ENCODE measurements around the gene ITGB8.

ITGB8 gene

GRCh38 chr7:20290505-20291111 is 40.1 kb upstream of the ITGB8 start:
- no peak overlapping the region for H3K4me3 ChIP-seq (ENCODE audit: low read length)
- DNase-seq (ENCODE audit: low read depth): no peak
- TF ChIP-seq CTCF (conservative IDR thresholded peaks at IDR 0.05; ENCODE audit: low read length): no peak

- TF ChIP-seq CTCF (conservative IDR thresholded peaks at IDR 0.05; ENCODE audit: low read length): no peak
- no peak for DNase-seq (ENCODE audit: low read depth)
- no peak overlapping the region for H3K4me3 ChIP-seq (ENCODE audit: low read length)
Observed at GRCh38 chr7:20293336-20293735, 37.4 kb upstream of the ITGB8 start.

- no peak for TF ChIP-seq CTCF (conservative IDR thresholded peaks at IDR 0.05; ENCODE audit: low read length)
- H3K4me3 ChIP-seq (ENCODE audit: low read length): no peak overlapping the region
- DNase-seq (ENCODE audit: low read depth): no peak
Observed at GRCh38 chr7:20296444-20296843, 34.3 kb upstream of the ITGB8 start.

GRCh38 chr7:20296901-20297300 is 33.8 kb upstream of the ITGB8 start:
- TF ChIP-seq CTCF (conservative IDR thresholded peaks at IDR 0.05; ENCODE audit: low read length): no peak
- H3K4me3 ChIP-seq (ENCODE audit: low read length): no peak overlapping the region
- DNase-seq (ENCODE audit: low read depth): no peak

- peak; percentile 81 for DNase-seq (ENCODE audit: low read depth)
- no peak for TF ChIP-seq CTCF (conservative IDR thresholded peaks at IDR 0.05; ENCODE audit: low read length)
Observed at GRCh38 chr7:20298486-20298901, 32.2 kb upstream of the ITGB8 start.

GRCh38 chr7:20299145-20299544 is 31.6 kb upstream of the ITGB8 start:
- no peak for TF ChIP-seq CTCF (conservative IDR thresholded peaks at IDR 0.05; ENCODE audit: low read length)
- H3K4me3 ChIP-seq (ENCODE audit: low read length): no peak overlapping the region
- peak; percentile 74 for DNase-seq (ENCODE audit: low read depth)

More at GRCh38 chr7:20298486-20298901, 32.2 kb upstream of the ITGB8 start:
- H3K4me3 ChIP-seq (ENCODE audit: low read length): no peak overlapping the region

- peak; percentile 79 for DNase-seq (ENCODE audit: low read depth)
Observed at GRCh38 chr7:20299647-20300312, 30.9 kb upstream of the ITGB8 start.

More at GRCh38 chr7:20299647-20300312, 30.9 kb upstream of the ITGB8 start:
- TF ChIP-seq CTCF (conservative IDR thresholded peaks at IDR 0.05; ENCODE audit: low read length): no peak
- peak overlapping the region; percentile 26 for H3K4me3 ChIP-seq (ENCODE audit: low read length)

Data from AG10803 (cell line).